ENCODE measurements around the gene TRIO. TPM values are rescaled to one million over a fixed set of nuclear protein-coding genes. Genes with fewer than 3 reads are reported as not detected.

The TRIO gene
- total and polyA plus RNA-seq, 4 donors: 23.8 to 243 (median 110) TPM

DNA sequence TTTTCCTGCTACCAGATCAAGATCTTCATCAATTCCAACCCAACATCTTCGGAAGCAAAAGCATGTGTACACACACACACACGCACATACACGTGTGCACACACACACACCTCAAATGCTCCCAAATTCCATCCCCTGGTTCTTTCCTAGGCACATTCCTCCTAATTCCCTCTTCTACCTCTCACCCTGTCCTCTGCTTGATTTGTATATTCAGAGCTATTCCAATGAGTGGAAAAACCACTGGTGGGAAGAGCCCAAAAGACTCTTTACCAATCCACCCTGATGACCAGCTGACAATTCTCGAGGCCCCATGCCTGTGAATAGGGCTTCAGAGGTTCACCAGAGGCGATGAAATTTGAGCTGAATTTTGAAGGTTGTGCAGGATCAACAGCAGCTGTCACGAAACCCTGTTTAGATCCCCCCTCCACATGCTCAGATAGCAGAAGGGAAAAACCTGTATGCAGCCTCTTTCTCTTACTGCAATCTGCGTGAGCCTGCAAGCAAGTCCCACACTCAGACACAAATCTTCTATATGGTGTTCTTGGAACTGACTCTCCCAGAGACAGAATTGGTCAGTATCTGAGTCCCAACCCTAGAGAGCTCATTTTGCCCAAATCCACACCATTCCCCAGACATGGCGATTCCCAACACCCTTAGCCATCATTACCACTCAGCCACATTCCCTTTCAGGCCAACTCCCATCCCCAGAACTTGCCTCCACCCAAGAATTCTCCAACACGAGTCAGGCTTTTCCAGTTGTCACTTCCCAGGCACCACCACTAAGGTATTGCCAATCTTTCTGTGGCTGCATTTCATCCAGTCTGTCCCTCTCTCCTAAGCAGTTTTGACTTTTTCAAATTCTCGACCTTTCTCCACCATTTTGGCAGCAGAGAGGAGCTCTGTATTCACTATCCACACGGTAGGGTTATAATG is 4.3 kb upstream of the TRIO start:
- no peaks in the 10 kb centered on the region for H3K36me3 ChIP-seq (ENCODE audit: control insufficient read depth in 4 of 4, insufficient read depth in 4 of 4, low read length in 4 of 4)
- no peak overlapping the region for H3K4me3 ChIP-seq
- H3K27ac ChIP-seq (ENCODE audit: low read depth in 1 of 2, low read length in 1 of 2): no peak overlapping the region
- peaks cover 0 to 6% (median 0%) of the 10 kb centered on the region in 5 donors for H3K4me1 ChIP-seq (ENCODE audit: control insufficient read depth in 5 of 5, insufficient read depth in 5 of 5, low read length in 5 of 5)
- DNase-seq (peak in 2 of 3 donors; percentile 22 to 35), ATAC-seq (ENCODE audit: insufficient read depth, low FRiP score) (no peak)
- TF ChIP-seq, protein P1, sequence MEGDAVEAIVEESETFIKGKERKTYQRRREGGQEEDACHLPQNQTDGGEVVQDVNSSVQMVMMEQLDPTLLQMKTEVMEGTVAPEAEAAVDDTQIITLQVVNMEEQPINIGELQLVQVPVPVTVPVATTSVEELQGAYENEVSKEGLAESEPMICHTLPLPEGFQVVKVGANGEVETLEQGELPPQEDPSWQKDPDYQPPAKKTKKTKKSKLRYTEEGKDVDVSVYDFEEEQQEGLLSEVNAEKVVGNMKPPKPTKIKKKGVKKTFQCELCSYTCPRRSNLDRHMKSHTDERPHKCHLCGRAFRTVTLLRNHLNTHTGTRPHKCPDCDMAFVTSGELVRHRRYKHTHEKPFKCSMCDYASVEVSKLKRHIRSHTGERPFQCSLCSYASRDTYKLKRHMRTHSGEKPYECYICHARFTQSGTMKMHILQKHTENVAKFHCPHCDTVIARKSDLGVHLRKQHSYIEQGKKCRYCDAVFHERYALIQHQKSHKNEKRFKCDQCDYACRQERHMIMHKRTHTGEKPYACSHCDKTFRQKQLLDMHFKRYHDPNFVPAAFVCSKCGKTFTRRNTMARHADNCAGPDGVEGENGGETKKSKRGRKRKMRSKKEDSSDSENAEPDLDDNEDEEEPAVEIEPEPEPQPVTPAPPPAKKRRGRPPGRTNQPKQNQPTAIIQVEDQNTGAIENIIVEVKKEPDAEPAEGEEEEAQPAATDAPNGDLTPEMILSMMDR (IDR thresholded peaks at IDR 0.05; ENCODE audit: control extremely low read depth, extremely low read depth): no peak
- no peak overlapping the region for H3K9ac ChIP-seq (ENCODE audit: insufficient read depth in 1 of 2, low read length in 2 of 2)
- 92 to 93% methylated on average over 11 of the region's 11 CpGs for WGBS, 2 donors
- peaks cover 0 to 5% (median 2%) of the 10 kb centered on the region in 4 donors for H3K9me3 ChIP-seq (ENCODE audit: control insufficient read depth in 4 of 4, insufficient read depth in 3 of 4, low read length in 3 of 4)
- H3K27me3 ChIP-seq (ENCODE audit: control insufficient read depth in 3 of 3, insufficient read depth in 3 of 3, low read length in 2 of 3): peaks cover 0 to 12% (median 10%) of the 10 kb centered on the region in 3 donors

DNA sequence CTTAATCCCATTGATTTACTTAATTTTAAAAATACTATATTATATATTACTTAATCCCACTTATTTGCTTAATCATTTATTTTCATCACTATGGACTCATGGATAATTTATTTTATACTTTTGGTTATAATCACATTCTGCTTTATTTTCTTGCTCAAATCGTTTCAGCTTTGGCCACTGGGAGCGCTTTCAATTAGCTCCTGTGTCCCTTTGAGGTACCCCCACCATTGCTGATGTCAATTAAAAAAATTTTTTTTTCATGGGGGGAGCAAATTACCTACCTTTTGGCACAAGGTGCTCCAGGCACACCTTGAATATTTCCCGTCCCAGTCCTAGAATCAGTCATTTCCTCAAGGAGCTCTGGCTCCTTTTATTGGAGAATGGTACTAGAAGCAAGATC is 1.4 kb upstream of the TRIO start:
- ATAC-seq (ENCODE audit: insufficient read depth, low FRiP score): no peak
- Histone ChIP-seq H3K27me3 (ENCODE audit: control insufficient read depth in 3 of 3, insufficient read depth in 3 of 3, low read length in 2 of 3) (peaks cover 0 to 10% (median 9%) of the 10 kb centered on the region in 3 donors), H3K9ac (ENCODE audit: insufficient read depth in 1 of 2, low read length in 2 of 2) (no peak overlapping the region), H3K4me1 (ENCODE audit: control insufficient read depth in 5 of 5, insufficient read depth in 5 of 5, low read length in 5 of 5) (peaks cover 1 to 17% (median 8%) of the 10 kb centered on the region in 5 donors), H3K9me3 (ENCODE audit: control insufficient read depth in 4 of 4, insufficient read depth in 3 of 4, low read length in 3 of 4) (no peaks in the 10 kb centered on the region), H3K4me3 (no peak overlapping the region), H3K27ac (ENCODE audit: low read depth in 1 of 2, low read length in 1 of 2) (no peak overlapping the region), H3K36me3 (ENCODE audit: control insufficient read depth in 4 of 4, insufficient read depth in 4 of 4, low read length in 4 of 4) (no peaks in the 10 kb centered on the region)
- WGBS, 2 donors: 77 to 86% methylated on average over 3 of the region's 3 CpGs
- TF ChIP-seq, protein P1 (IDR thresholded peaks at IDR 0.05; ENCODE audit: control extremely low read depth, extremely low read depth): no peak
- DNase-seq: no peak

DNA sequence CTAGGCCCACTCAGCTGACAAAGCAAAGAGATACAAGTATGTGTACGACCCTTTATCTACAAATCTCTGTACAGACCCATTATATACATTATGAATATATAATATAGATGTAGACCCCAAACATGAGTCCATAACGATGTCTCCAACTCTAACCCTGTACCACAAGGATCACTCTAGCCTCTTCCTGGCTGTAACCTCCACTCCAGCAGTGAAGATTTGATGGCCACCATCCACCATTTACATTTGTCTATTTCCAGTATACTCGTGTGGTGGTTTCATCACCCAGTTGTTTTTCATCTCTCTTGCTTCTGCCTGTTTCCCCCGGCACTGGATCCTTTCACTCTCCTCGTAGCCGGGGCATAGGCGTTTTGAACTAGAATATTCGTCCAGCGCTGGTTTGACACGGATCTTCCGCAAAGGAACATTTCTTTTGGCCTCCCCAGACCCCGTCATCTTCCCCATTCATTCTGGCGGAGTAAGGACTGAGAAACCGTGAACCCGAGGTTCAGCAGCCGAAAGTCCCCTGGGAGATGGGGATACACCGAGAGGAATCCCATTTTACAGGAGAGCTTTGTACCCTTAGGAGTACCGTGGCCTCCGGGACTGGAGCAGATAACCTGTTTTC is 828 bp upstream of the TRIO start:
- TF ChIP-seq, protein P1 (IDR thresholded peaks at IDR 0.05; ENCODE audit: control extremely low read depth, extremely low read depth): no peak
- peak overlapping the region; percentile 94 to 99 for H3K27ac ChIP-seq (ENCODE audit: low read depth in 1 of 2, low read length in 1 of 2)
- peaks cover 0 to 9% (median 8%) of the 10 kb centered on the region in 3 donors for H3K27me3 ChIP-seq (ENCODE audit: control insufficient read depth in 3 of 3, insufficient read depth in 3 of 3, low read length in 2 of 3)
- no peak for DNase-seq
- H3K36me3 ChIP-seq (ENCODE audit: control insufficient read depth in 4 of 4, insufficient read depth in 4 of 4, low read length in 4 of 4): no peaks in the 10 kb centered on the region
- H3K4me1 ChIP-seq (ENCODE audit: control insufficient read depth in 5 of 5, insufficient read depth in 5 of 5, low read length in 5 of 5): peaks cover 2 to 17% (median 9%) of the 10 kb centered on the region in 5 donors
- peak overlapping the region; percentile 77 for H3K4me3 ChIP-seq
- no peak for ATAC-seq (ENCODE audit: insufficient read depth, low FRiP score)
- H3K9ac ChIP-seq (ENCODE audit: insufficient read depth in 1 of 2, low read length in 2 of 2): peak overlapping the region in 1 of 2 donors; percentile 71
- H3K9me3 ChIP-seq (ENCODE audit: control insufficient read depth in 4 of 4, insufficient read depth in 3 of 4, low read length in 3 of 4): no peaks in the 10 kb centered on the region
- WGBS, 2 donors: 11 to 12% methylated on average over 19 of the region's 19 CpGs

Measured in lung (tissue), 12 donors.